HT-29 (cell line): Measurements from ENCODE around the gene C2. TPM values are rescaled to one million over a fixed set of nuclear protein-coding genes. Genes with fewer than 3 reads are reported as not detected.
"Not testable (repeated sequence)": the region's sequence is repeated elsewhere in the genome, so short reads cannot be mapped to it uniquely, and the experiment has no call there.

ENCODE experiments used
- DNase-seq: peaks from one replicate; pipeline ENCODE4 v3.0.0-alpha.2; 2015; ENCODE audit warnings: low spot score
- total RNA-seq: library from RNA; depleted of rRNA; stranded (reverse); fragments of >200 nt; shearing (Covaris generic); gene quantifications from 2 replicates; pipeline ENCODE4 v1.2.3, GENCODE V29; 2014

Gene C2
- total RNA-seq, 1 experiment from 2014 or later, result 0.28 TPM

- DNase-seq, result peak; percentile 76
These were observed 29.0 kb upstream of the C2 start for GRCh38 chr6:31898383-31899011.

DNA sequence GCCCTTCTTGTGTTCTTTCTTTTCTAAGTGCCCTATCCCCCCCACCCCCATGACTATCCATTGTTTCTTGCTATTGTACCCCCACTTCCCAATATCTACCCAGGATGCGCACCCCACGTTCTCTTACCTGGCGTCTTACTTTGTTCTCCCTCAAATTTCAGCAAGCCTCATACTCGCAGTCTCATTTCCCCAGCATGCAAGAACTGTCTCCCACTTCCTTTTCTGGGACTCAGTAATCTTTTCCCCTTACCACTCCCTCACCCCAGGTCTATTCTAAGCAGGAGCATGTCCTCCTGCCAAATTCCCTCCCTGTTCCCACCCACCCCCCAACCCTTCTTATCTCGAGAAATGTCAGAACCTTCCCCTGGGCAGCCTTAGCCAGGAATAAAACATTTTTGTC lies 28.3 kb upstream of the C2 start:
- no peak for DNase-seq

DNA sequence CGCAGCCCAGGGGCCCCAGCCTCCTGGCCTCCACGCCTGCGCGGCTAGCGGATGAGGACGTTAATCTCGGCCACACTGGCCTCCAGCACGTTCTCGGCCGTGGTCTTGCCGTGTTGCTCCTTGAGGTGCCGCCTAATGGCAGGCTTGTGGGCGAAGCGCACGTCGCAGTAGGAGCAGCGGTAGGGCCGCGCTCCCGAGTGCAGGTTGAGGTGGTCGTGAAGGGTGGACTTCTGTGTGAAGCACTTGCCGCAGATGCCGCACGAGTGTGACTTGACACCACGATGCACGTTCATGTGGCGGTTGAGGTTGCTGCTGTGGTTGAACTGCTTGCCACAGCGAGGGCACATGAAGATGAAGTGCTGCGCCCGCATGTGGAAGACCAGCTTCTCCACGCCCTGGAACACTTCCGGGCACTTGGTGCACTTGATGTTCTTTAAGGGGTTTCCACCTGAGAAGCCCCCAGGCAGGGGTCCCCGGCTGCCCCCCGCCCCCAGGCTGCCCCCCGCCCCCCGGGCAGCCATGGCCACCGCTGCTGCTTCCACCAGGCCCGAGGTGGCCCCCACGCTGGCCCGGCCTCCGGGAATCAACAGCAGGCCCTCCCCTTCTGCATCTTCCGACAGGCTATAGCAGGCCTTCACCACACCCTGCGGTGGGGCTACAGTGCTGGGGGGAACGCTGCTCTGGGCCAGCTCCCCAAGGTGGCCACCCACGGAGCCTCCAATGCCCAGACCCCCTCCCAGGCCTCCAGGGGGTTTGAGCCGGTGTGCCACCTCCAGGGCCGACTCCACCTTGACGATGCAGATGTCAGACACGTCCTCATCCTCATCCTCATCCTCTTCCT lies 27.4 kb upstream of the C2 start:
- no peak for DNase-seq

DNA sequence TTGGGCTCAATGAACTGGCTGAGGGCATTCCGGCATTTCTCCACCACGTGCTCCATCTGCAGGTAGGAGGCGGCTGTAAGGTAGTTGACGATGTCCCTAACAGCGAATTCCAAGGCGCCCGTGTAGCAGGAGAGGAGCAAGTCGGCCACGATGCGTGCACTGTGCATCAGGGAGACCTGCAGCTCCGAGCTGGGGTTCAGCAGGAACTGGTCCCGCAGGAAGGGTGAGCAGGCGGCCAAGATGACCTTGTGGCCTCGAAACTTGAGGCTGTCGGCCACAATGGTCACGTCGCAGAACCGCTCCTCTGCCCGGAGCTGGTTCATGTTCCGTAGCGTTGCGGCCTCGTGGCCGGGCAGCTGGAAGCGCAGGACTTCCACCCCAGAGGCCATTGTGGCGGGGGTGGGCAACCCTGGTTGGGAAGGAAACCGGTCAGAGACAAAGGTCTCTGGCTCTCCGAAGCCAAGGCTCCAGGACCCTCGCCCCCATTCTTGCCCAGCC lies 26.6 kb upstream of the C2 start:
- peak; percentile 55 for DNase-seq

GRCh38 chr6:31901415-31901952 lies 26.0 kb upstream of the C2 start:
- DNase-seq, result peak; percentile 53

GRCh38 chr6:31901953-31902643 lies 25.4 kb upstream of the C2 start, which contains the start of gene ZBTB12:
Gene ZBTB12 (minus strand): TSS chr6:31902086. CDS start chr6:31901305, 781 bp downstream.
- DNase-seq, result peak; percentile 91

DNA sequence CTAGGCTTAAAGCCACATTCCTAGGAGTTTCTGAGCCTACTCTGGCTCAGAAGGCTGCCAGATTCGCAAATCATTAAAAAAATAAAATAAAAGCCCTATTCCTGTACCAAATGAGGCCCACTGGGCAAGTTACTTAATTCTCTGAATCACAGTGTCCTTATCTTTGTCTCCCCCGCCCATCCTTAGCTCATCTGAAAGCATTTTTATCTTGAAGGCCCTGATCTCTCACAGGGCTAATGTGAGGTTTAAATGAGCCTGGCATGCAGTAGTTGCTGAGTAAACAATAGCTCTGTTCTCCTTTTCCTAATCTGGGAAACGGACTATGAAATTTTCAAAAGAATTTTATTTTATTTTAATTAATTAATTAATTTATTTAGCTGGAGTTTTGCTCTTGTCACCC lies 23.6 kb upstream of the C2 start:
- DNase-seq, result no peak

- no peak for DNase-seq
These were observed 22.5 kb upstream of the C2 start for GRCh38 chr6:31905041-31905440.

- no peak for DNase-seq
These were observed 21.4 kb upstream of the C2 start for GRCh38 chr6:31906122-31906521.

- not testable (repeated sequence) for DNase-seq
These were observed 20.8 kb upstream of the C2 start for GRCh38 chr6:31906727-31907126.

GRCh38 chr6:31907158-31907813 lies 20.2 kb upstream of the C2 start:
- no peak for DNase-seq

- DNase-seq, result not testable (repeated sequence)
These were observed 19.3 kb upstream of the C2 start for GRCh38 chr6:31908255-31908654.

GRCh38 chr6:31908791-31909190 lies 18.7 kb upstream of the C2 start:
- DNase-seq, result no peak

GRCh38 chr6:31909298-31909697 lies 18.2 kb upstream of the C2 start:
- DNase-seq, result not testable (repeated sequence)

GRCh38 chr6:31911826-31912585 lies 15.5 kb upstream of the C2 start:
- no peak for DNase-seq

DNA sequence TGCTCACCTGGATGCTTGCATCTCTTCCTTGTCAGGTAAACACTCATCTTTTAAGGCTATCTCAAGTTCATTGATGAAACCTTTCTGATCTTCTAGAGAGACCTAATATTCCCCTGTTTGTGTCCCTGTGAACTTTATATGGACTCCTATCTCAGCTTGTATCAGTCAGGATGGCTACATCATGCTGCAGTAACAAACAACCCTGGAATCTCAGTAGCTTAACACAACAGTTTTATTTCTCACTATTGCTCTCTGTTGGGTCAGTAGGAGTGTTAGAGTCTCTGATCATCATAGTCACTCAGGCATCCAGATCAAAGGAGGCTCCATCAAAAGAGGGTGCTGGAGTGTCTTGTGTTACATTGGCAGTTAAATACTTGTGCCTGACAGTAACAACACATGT lies 12.2 kb upstream of the C2 start:
- no peak for DNase-seq

GRCh38 chr6:31915756-31916155 lies 11.8 kb upstream of the C2 start:
- no peak for DNase-seq

GRCh38 chr6:31918069-31918720 lies 9.3 kb upstream of the C2 start:
- no peak for DNase-seq

- DNase-seq, result no peak
These were observed 7.8 kb upstream of the C2 start for GRCh38 chr6:31919624-31920303.

DNA sequence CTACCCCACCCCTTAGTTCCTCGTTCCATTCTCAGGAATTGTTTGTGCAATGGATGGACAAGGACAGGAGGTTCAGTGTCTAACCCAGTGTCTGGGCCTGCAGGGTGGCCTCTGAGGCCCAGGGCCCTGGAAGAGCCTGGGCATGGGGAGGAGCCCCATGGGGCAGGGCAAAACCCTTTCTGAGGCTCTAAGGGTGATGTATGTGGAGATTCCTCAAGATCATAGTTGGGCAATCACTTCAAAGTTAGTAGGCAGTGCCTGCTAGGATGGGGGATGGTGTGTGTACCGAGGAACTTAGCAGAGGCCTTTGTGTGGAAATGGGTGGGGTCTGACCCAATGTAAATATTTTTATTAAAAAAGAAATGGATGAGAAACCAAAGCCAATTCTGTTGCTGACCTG lies 6.7 kb upstream of the C2 start:
- DNase-seq, result no peak
